SK-N-SH treated with all-trans-retinoic acid at 6 μM for 48 hours (cell line): Measurements from ENCODE around the gene SLC38A8.

Experiments used
- ATAC-seq: fragments of 200-7000 bp; cut with Tn5 transposase; 3 replicates; pipeline ENCODE4 v1.9.1; 2020; ENCODE audit warnings: mild to moderate bottlenecking, moderate library complexity
- ARNTL ChIP-seq: fragments of 450-650 bp; formaldehyde crosslinking; IDR thresholded peaks from 2 replicates; pipeline ENCODE4 v1.5.0; 2020; ENCODE audit warnings: low read depth, mild to moderate bottlenecking, moderate library complexity, borderline replicate concordance
- BACH2 ChIP-seq: fragments of 250-450 bp; sonication (Bioruptor Pico); IDR thresholded peaks from 2 replicates; pipeline ENCODE4 v1.9.0; 2021; ENCODE audit warnings: mild to moderate bottlenecking, borderline replicate concordance
- CSDC2 ChIP-seq: fragments of 250-450 bp; sonication (Bioruptor Pico); IDR thresholded peaks from 2 replicates; pipeline ENCODE4 v1.5.0; 2020; ENCODE audit warnings: mild to moderate bottlenecking, moderate library complexity
- OSR1 ChIP-seq: fragments of 250-450 bp; sonication (Bioruptor Pico); IDR thresholded peaks from 2 replicates; pipeline ENCODE4 v1.8.0; 2022; ENCODE audit warnings: moderate library complexity, mild to moderate bottlenecking, inconsistent platforms
- PPARA ChIP-seq: fragments of 250-450 bp; sonication (Bioruptor Pico); IDR thresholded peaks from 2 replicates; pipeline ENCODE4 v1.5.0; 2020; ENCODE audit warnings: mild to moderate bottlenecking, borderline replicate concordance
- RARB ChIP-seq: fragments of 250-450 bp; sonication (Bioruptor Pico); IDR thresholded peaks from 2 replicates; pipeline ENCODE4 v1.8.0; 2021; ENCODE audit warnings: mild to moderate bottlenecking, moderate library complexity
- SNAI2 ChIP-seq: fragments of 250-450 bp; sonication (Bioruptor Pico); IDR thresholded peaks from 2 replicates; pipeline ENCODE4 v1.5.0; 2020; ENCODE audit warnings: mild to moderate bottlenecking, moderate library complexity
- TCF4 ChIP-seq: fragments of 250-450 bp; sonication (Bioruptor Pico); IDR thresholded peaks from 2 replicates; pipeline ENCODE4 v1.8.0; 2021; ENCODE audit warnings: mild to moderate bottlenecking, moderate library complexity, borderline replicate concordance
- TOX ChIP-seq: fragments of 250-450 bp; sonication (Bioruptor Pico); IDR thresholded peaks from 2 replicates; pipeline ENCODE4 v1.8.0; 2021; ENCODE audit warnings: mild to moderate bottlenecking, moderate library complexity, borderline replicate concordance
- ZFP3 ChIP-seq: fragments of 250-450 bp; sonication (Bioruptor Pico); IDR thresholded peaks from 2 replicates; pipeline ENCODE4 v1.5.0; 2020; ENCODE audit warnings: mild to moderate bottlenecking, moderate library complexity
- ZFP30 ChIP-seq: fragments of 450-650 bp; formaldehyde crosslinking; IDR thresholded peaks from 2 replicates; pipeline ENCODE4 v1.5.0; 2022; ENCODE audit warnings: mild to moderate bottlenecking, moderate library complexity
- ZNF70 ChIP-seq: fragments of 450-650 bp; formaldehyde crosslinking; IDR thresholded peaks from 2 replicates; pipeline ENCODE4 v1.5.0; 2020; ENCODE audit warnings: mild to moderate bottlenecking, moderate library complexity
- ZNF8 ChIP-seq: fragments of 450-650 bp; formaldehyde crosslinking; IDR thresholded peaks from 2 replicates; pipeline ENCODE4 v1.5.0; 2020; ENCODE audit warnings: mild to moderate bottlenecking, moderate library complexity
- TF ChIP-seq, protein P1 (sequence below): fragments of 250-450 bp; sonication (Bioruptor Pico); IDR thresholded peaks from 2 replicates; pipeline ENCODE4 v1.5.0; 2020; ENCODE audit warnings: mild to moderate bottlenecking, moderate library complexity
- TF ChIP-seq, protein P2 (sequence below): fragments of 250-450 bp; sonication (Bioruptor Pico); IDR thresholded peaks from 2 replicates; pipeline ENCODE4 v1.8.0; 2020; ENCODE audit warnings: mild to moderate bottlenecking, moderate library complexity, borderline replicate concordance
- TF ChIP-seq, protein P3 (sequence below): fragments of 250-450 bp; sonication (Bioruptor Pico); IDR thresholded peaks from 2 replicates; pipeline ENCODE4 v1.5.1; 2020; ENCODE audit warnings: low read depth, mild to moderate bottlenecking, moderate library complexity
- TF ChIP-seq, protein P4 (sequence below): fragments of 250-450 bp; sonication (Bioruptor Pico); IDR thresholded peaks from 2 replicates; pipeline ENCODE4 v1.8.0; 2021; ENCODE audit warnings: low read depth, mild to moderate bottlenecking, moderate library complexity, borderline replicate concordance

Gene SLC38A8

DNA sequence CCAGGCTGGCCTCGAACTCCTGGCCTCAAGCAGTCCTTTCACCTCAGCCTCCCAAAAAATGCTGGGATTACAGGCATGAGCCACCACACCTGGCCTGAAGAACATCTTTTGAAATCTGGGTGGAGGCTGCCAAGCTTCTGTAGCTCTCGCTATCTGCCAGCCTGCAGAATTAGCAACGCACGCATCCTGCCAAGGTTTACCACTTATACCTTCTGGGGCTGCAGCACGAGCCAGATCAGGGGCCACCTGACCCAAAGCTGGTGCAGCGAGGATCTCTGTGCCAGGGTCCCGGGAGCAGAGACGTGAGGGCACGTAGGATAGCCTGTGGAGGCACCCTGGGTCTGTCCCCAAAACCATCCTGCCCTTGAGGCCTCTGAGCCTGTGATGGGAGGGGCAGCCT, 22.2 kb downstream of the SLC38A8 start:
- TF ChIP-seq, protein P1, sequence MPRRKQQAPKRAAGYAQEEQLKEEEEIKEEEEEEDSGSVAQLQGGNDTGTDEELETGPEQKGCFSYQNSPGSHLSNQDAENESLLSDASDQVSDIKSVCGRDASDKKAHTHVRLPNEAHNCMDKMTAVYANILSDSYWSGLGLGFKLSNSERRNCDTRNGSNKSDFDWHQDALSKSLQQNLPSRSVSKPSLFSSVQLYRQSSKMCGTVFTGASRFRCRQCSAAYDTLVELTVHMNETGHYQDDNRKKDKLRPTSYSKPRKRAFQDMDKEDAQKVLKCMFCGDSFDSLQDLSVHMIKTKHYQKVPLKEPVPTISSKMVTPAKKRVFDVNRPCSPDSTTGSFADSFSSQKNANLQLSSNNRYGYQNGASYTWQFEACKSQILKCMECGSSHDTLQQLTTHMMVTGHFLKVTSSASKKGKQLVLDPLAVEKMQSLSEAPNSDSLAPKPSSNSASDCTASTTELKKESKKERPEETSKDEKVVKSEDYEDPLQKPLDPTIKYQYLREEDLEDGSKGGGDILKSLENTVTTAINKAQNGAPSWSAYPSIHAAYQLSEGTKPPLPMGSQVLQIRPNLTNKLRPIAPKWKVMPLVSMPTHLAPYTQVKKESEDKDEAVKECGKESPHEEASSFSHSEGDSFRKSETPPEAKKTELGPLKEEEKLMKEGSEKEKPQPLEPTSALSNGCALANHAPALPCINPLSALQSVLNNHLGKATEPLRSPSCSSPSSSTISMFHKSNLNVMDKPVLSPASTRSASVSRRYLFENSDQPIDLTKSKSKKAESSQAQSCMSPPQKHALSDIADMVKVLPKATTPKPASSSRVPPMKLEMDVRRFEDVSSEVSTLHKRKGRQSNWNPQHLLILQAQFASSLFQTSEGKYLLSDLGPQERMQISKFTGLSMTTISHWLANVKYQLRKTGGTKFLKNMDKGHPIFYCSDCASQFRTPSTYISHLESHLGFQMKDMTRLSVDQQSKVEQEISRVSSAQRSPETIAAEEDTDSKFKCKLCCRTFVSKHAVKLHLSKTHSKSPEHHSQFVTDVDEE (CRISPR knock-in tag), result no peak
- TF ChIP-seq BACH2 (no peak), SNAI2 (CRISPR knock-in tag) (no peak)
- TF ChIP-seq, protein P2, sequence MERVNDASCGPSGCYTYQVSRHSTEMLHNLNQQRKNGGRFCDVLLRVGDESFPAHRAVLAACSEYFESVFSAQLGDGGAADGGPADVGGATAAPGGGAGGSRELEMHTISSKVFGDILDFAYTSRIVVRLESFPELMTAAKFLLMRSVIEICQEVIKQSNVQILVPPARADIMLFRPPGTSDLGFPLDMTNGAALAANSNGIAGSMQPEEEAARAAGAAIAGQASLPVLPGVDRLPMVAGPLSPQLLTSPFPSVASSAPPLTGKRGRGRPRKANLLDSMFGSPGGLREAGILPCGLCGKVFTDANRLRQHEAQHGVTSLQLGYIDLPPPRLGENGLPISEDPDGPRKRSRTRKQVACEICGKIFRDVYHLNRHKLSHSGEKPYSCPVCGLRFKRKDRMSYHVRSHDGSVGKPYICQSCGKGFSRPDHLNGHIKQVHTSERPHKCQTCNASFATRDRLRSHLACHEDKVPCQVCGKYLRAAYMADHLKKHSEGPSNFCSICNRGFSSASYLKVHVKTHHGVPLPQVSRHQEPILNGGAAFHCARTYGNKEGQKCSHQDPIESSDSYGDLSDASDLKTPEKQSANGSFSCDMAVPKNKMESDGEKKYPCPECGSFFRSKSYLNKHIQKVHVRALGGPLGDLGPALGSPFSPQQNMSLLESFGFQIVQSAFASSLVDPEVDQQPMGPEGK (CRISPR knock-in tag), result no peak
- TF ChIP-seq, protein P3, sequence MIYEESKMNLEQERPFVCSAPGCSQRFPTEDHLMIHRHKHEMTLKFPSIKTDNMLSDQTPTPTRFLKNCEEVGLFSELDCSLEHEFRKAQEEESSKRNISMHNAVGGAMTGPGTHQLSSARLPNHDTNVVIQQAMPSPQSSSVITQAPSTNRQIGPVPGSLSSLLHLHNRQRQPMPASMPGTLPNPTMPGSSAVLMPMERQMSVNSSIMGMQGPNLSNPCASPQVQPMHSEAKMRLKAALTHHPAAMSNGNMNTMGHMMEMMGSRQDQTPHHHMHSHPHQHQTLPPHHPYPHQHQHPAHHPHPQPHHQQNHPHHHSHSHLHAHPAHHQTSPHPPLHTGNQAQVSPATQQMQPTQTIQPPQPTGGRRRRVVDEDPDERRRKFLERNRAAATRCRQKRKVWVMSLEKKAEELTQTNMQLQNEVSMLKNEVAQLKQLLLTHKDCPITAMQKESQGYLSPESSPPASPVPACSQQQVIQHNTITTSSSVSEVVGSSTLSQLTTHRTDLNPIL (CRISPR knock-in tag), result no peak
- TF ChIP-seq, protein P4, sequence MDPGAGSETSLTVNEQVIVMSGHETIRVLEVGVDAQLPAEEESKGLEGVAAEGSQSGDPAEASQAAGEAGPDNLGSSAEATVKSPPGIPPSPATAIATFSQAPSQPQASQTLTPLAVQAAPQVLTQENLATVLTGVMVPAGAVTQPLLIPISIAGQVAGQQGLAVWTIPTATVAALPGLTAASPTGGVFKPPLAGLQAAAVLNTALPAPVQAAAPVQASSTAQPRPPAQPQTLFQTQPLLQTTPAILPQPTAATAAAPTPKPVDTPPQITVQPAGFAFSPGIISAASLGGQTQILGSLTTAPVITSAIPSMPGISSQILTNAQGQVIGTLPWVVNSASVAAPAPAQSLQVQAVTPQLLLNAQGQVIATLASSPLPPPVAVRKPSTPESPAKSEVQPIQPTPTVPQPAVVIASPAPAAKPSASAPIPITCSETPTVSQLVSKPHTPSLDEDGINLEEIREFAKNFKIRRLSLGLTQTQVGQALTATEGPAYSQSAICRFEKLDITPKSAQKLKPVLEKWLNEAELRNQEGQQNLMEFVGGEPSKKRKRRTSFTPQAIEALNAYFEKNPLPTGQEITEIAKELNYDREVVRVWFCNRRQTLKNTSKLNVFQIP, result no peak
- no peak for ATAC-seq

DNA sequence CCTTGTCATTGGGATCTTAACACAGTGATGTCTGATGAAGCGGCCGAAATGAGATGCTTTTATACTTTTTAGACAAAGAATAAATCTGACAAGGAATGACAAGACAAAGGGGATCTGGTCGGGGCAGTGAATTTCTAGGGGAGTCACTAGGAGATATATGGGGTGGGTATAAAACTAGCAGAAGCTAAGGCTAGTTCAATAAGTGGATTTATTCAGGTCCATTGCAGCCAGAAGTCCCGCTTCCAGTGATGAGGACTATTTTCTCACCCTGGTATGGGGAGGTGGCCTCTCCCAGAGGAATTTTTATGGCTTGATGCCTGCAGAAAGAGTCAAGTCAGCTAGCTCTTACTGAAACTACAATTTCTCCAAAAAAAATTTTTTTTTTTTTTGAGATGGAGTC, 23.9 kb downstream of the SLC38A8 start:
- no peak for TF ChIP-seq ARNTL
- no peak for TF ChIP-seq ZNF8 (CRISPR knock-in tag)
- no peak for TF ChIP-seq PPARA (CRISPR knock-in tag)
- no peak for TF ChIP-seq BACH2
- no peak for TF ChIP-seq CSDC2 (CRISPR knock-in tag)
- ATAC-seq, result no peak

DNA sequence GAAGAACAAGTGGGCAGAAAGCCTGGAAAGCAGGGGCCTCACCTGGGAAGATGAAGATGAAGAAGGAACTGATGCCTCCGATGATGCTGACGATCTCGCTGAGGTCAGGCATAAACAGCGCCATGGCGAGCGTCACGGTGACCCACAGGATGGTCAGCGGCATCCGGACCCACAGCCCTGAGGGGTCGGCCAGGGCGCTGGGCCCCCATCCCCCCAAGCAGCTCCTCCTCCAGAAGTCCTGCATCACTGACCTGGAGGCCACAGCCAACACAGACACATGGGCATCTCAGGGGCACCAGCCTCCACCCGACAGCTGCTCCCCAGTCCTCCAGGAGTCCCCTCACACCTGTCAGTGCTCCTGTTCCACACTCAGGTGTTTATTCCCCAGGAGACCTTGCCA, 26.1 kb downstream of the SLC38A8 start:
- no peak for ATAC-seq
- TF ChIP-seq PPARA (CRISPR knock-in tag) (no peak), CSDC2 (CRISPR knock-in tag) (no peak), OSR1 (CRISPR knock-in tag) (no peak), ZFP30 (CRISPR knock-in tag) (no peak), TOX (CRISPR knock-in tag) (no peak), ZNF70 (CRISPR knock-in tag) (no peak), ARNTL (no peak), TCF4 (CRISPR knock-in tag) (no peak), RARB (no peak), ZFP3 (CRISPR knock-in tag) (no peak), SNAI2 (CRISPR knock-in tag) (no peak)
- TF ChIP-seq, protein P1 (CRISPR knock-in tag), result no peak
- TF ChIP-seq, protein P3 (CRISPR knock-in tag), result no peak
- TF ChIP-seq, protein P2 (CRISPR knock-in tag), result no peak
- TF ChIP-seq, all 23 proteins: peak for 0
